Activated CD4-positive, alpha-beta memory T cell treated with anti-CD3 and anti-CD28 coated beads for 36 hours (primary cell): ENCODE data around the gene APCDD1. TPM values are rescaled to one million over a fixed set of nuclear protein-coding genes. Genes with fewer than 3 reads are reported as not detected.

ENCODE experiments used
- CTCF ChIA-PET: fragments of 350-600 bp; sonication (Branson Sonifier 250); formaldehyde crosslinking; loops from one replicate; lab custom pipeline; 2021; ENCODE audit warnings: antibody characterized with exemption, inconsistent platforms; lab: Charles Lee
- POLR2A ChIA-PET: fragments of 350-600 bp; sonication (Branson Sonifier 250); formaldehyde crosslinking; loops from one replicate; lab custom pipeline; 2021; ENCODE audit warnings: antibody characterized with exemption; lab: Charles Lee
- DNase-seq: peaks from one replicate; pipeline ENCODE4 v3.0.0-alpha.2; 2020
- H3K27ac Mint-ChIP-seq: one replicate; pipeline ENCODE4 v1.8.0; 2021; ENCODE audit warnings: mixed read lengths
- H3K27me3 Mint-ChIP-seq: one replicate; pipeline ENCODE4 v1.8.0; 2021; ENCODE audit warnings: mixed read lengths
- H3K36me3 Mint-ChIP-seq: one replicate; pipeline ENCODE4 v1.8.0; 2021; ENCODE audit warnings: mixed read lengths
- H3K4me1 Mint-ChIP-seq: one replicate; pipeline ENCODE4 v1.8.0; 2021; ENCODE audit warnings: low read depth, mixed read lengths
- H3K4me3 Mint-ChIP-seq: one replicate; pipeline ENCODE4 v1.8.0; 2021; ENCODE audit warnings: mild to moderate bottlenecking, mixed read lengths
- H3K9me3 Mint-ChIP-seq: one replicate; pipeline ENCODE4 v1.8.0; 2021; ENCODE audit warnings: mixed read lengths
- intact Hi-C: fragments of 100-400 bp; cut with micrococcal nuclease; formaldehyde crosslinking; loops from one replicate; pipeline ENCODE4 v1.15.1; 2023
- total RNA-seq, 2 experiments: library from RNA; stranded (reverse); gene quantifications; one replicate each; pipeline ENCODE4 v1.2.3, GENCODE V29; 2021

Gene APCDD1
- total RNA-seq, 2 experiments from 2014 or later = not detected

DNA sequence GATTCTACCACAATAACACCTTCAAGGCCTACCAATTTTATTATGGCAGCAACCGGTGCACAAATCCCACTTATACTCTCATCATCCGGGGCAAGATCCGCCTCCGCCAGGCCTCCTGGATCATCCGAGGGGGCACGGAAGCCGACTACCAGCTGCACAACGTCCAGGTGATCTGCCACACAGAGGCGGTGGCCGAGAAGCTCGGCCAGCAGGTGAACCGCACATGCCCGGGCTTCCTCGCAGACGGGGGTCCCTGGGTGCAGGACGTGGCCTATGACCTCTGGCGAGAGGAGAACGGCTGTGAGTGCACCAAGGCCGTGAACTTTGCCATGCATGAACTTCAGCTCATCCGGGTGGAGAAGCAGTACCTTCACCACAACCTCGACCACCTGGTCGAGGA, 17.1 kb downstream of the APCDD1 start:
- no peaks in the 10 kb centered on the region for H3K9me3 Mint-ChIP-seq
- ChIA-PET POLR2A (no interaction called here), CTCF (no interaction called here)
- H3K36me3 Mint-ChIP-seq = no peaks in the 10 kb centered on the region
- H3K4me1 Mint-ChIP-seq = no peaks in the 10 kb centered on the region
- no peak overlapping the region for H3K4me3 Mint-ChIP-seq
- intact Hi-C loops = no loop called here
- no peak for DNase-seq
- peaks cover 18% of the 10 kb centered on the region for H3K27me3 Mint-ChIP-seq
- no peak overlapping the region for H3K27ac Mint-ChIP-seq

GRCh38 chr18:10473132-10473531, 18.7 kb downstream of the APCDD1 start:
- peaks cover 29% of the 10 kb centered on the region for H3K27me3 Mint-ChIP-seq
- no peak overlapping the region for H3K27ac Mint-ChIP-seq
- no peaks in the 10 kb centered on the region for H3K4me1 Mint-ChIP-seq
- POLR2A ChIA-PET = no interaction called here
- H3K9me3 Mint-ChIP-seq = no peaks in the 10 kb centered on the region
- intact Hi-C loops = no loop called here
- CTCF ChIA-PET = no interaction called here
- H3K36me3 Mint-ChIP-seq = no peaks in the 10 kb centered on the region
- no peak for DNase-seq
- no peak overlapping the region for H3K4me3 Mint-ChIP-seq

DNA sequence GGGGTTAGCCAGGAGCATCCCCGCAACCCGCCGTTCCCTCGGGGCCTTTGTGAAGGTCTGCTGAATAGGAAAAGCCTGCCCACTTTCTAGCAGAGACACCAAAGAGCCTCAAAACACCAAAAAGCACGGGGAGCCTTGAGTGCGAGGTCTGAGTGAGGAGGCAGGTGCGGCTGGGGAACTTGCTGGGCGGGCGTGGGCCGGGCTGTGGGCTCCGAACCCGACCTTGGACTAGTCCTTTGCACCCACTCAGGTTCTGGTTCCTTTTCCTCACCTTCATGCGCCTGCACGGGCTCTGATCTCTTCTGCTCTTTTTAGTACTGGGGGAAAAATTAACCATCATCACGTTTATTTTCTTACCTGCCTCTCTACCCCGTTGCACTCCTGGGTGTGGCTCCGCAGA, 19.9 kb downstream of the APCDD1 start:
- POLR2A ChIA-PET = no interaction called here
- H3K4me3 Mint-ChIP-seq = no peak overlapping the region
- H3K4me1 Mint-ChIP-seq = no peaks in the 10 kb centered on the region
- no peak overlapping the region for H3K27ac Mint-ChIP-seq
- no peaks in the 10 kb centered on the region for H3K9me3 Mint-ChIP-seq
- no peak for DNase-seq
- CTCF ChIA-PET = no interaction called here
- intact Hi-C loops = no loop called here
- no peaks in the 10 kb centered on the region for H3K36me3 Mint-ChIP-seq
- H3K27me3 Mint-ChIP-seq = peaks cover 36% of the 10 kb centered on the region

- Mint-ChIP-seq H3K27ac (no peak overlapping the region), H3K27me3 (peaks cover 36% of the 10 kb centered on the region), H3K4me1 (no peaks in the 10 kb centered on the region), H3K9me3 (no peaks in the 10 kb centered on the region), H3K4me3 (no peak overlapping the region), H3K36me3 (no peaks in the 10 kb centered on the region)
- POLR2A ChIA-PET = no interaction called here
- DNase-seq = no peak
- intact Hi-C loops = no loop called here
- CTCF ChIA-PET = no interaction called here
These were observed 20.8 kb downstream of the APCDD1 start for GRCh38 chr18:10475276-10475653.

GRCh38 chr18:10475654-10476291, 21.3 kb downstream of the APCDD1 start:
- peaks cover 36% of the 10 kb centered on the region for H3K27me3 Mint-ChIP-seq
- CTCF ChIA-PET = no interaction called here
- no peak for DNase-seq
- H3K27ac Mint-ChIP-seq = no peak overlapping the region
- H3K36me3 Mint-ChIP-seq = no peaks in the 10 kb centered on the region
- H3K4me1 Mint-ChIP-seq = no peaks in the 10 kb centered on the region
- no peaks in the 10 kb centered on the region for H3K9me3 Mint-ChIP-seq
- H3K4me3 Mint-ChIP-seq = no peak overlapping the region
- POLR2A ChIA-PET = no interaction called here
- intact Hi-C loops = no loop called here

GRCh38 chr18:10476338-10476791, 21.9 kb downstream of the APCDD1 start:
- no peaks in the 10 kb centered on the region for H3K9me3 Mint-ChIP-seq
- POLR2A ChIA-PET = no interaction called here
- intact Hi-C loops = no loop called here
- H3K27ac Mint-ChIP-seq = no peak overlapping the region
- no peaks in the 10 kb centered on the region for H3K4me1 Mint-ChIP-seq
- no peaks in the 10 kb centered on the region for H3K36me3 Mint-ChIP-seq
- no peak overlapping the region for H3K4me3 Mint-ChIP-seq
- H3K27me3 Mint-ChIP-seq = peaks cover 36% of the 10 kb centered on the region
- CTCF ChIA-PET = no interaction called here
- no peak for DNase-seq

GRCh38 chr18:10477121-10477862, 22.9 kb downstream of the APCDD1 start:
- no peaks in the 10 kb centered on the region for H3K4me1 Mint-ChIP-seq
- H3K27ac Mint-ChIP-seq = no peak overlapping the region
- intact Hi-C loops = no loop called here
- POLR2A ChIA-PET = no interaction called here
- DNase-seq = no peak
- H3K9me3 Mint-ChIP-seq = no peaks in the 10 kb centered on the region
- CTCF ChIA-PET = no interaction called here
- H3K36me3 Mint-ChIP-seq = no peaks in the 10 kb centered on the region
- H3K4me3 Mint-ChIP-seq = no peak overlapping the region
- peaks cover 36% of the 10 kb centered on the region for H3K27me3 Mint-ChIP-seq

- no peak for DNase-seq
- no peaks in the 10 kb centered on the region for H3K9me3 Mint-ChIP-seq
- no peak overlapping the region for H3K4me3 Mint-ChIP-seq
- ChIA-PET POLR2A (no interaction called here), CTCF (no interaction called here)
- H3K36me3 Mint-ChIP-seq = no peaks in the 10 kb centered on the region
- H3K27ac Mint-ChIP-seq = no peak overlapping the region
- intact Hi-C loops = no loop called here
- peaks cover 36% of the 10 kb centered on the region for H3K27me3 Mint-ChIP-seq
- H3K4me1 Mint-ChIP-seq = no peaks in the 10 kb centered on the region
These were observed 23.4 kb downstream of the APCDD1 start for GRCh38 chr18:10477863-10478260.

DNA sequence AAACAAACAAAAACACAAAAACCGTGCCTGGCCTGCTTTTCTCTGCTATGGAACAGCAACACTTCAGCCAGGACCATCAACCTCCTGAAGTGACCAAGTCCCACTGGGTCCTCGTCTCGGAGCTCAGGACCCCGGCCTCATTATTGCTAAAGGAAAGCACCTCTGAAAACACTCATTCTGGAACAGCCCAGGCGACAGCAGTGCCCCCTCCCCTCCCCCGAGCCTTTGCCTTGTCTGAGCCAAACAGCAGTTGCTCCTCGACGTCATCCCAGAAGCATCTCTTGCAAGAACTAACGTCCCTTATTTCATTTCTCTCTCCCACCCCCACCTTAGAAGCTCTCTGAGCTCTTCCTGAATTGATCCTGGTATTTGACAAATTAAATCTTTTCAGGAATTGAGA, 27.4 kb downstream of the APCDD1 start:
- Mint-ChIP-seq H3K4me3 (no peak overlapping the region), H3K9me3 (no peaks in the 10 kb centered on the region), H3K27ac (no peak overlapping the region), H3K27me3 (peaks cover 22% of the 10 kb centered on the region), H3K36me3 (no peaks in the 10 kb centered on the region), H3K4me1 (no peaks in the 10 kb centered on the region)
- no peak for DNase-seq
- CTCF ChIA-PET = no interaction called here
- intact Hi-C loops = no loop called here
- POLR2A ChIA-PET = no interaction called here

GRCh38 chr18:10482363-10482984, 28.0 kb downstream of the APCDD1 start:
- DNase-seq = no peak
- Mint-ChIP-seq H3K9me3 (no peaks in the 10 kb centered on the region), H3K4me1 (no peaks in the 10 kb centered on the region), H3K36me3 (no peaks in the 10 kb centered on the region), H3K4me3 (no peak overlapping the region), H3K27ac (no peak overlapping the region), H3K27me3 (peaks cover 15% of the 10 kb centered on the region)
- intact Hi-C loops = no loop called here
- ChIA-PET POLR2A (no interaction called here), CTCF (no interaction called here)

GRCh38 chr18:10482985-10483949, 28.8 kb downstream of the APCDD1 start:
- H3K4me3 Mint-ChIP-seq = no peak overlapping the region
- no peak for DNase-seq
- CTCF ChIA-PET = no interaction called here

DNA sequence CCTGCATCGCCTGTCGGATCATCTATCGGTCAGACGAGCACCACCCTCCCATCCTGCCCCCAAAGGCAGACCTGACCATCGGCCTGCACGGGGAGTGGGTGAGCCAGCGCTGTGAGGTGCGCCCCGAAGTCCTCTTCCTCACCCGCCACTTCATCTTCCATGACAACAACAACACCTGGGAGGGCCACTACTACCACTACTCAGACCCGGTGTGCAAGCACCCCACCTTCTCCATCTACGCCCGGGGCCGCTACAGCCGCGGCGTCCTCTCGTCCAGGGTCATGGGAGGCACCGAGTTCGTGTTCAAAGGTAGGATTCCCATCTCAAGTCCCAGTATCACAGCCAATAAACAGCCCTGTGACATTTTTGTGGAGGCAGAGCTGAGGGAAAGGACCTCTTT, 31.0 kb downstream of the APCDD1 start:
- no peak for DNase-seq
- H3K36me3 Mint-ChIP-seq = no peaks in the 10 kb centered on the region
- ChIA-PET POLR2A (no interaction called here), CTCF (no interaction called here)
- H3K4me1 Mint-ChIP-seq = peaks cover 2% of the 10 kb centered on the region
- intact Hi-C loops = no loop called here
- H3K27me3 Mint-ChIP-seq = peaks cover 2% of the 10 kb centered on the region
- H3K27ac Mint-ChIP-seq = no peak overlapping the region
- no peaks in the 10 kb centered on the region for H3K9me3 Mint-ChIP-seq
- no peak overlapping the region for H3K4me3 Mint-ChIP-seq

More at GRCh38 chr18:10482985-10483949, 28.8 kb downstream of the APCDD1 start:
- intact Hi-C loops = no loop called here
- no peak overlapping the region for H3K27ac Mint-ChIP-seq
- no peaks in the 10 kb centered on the region for H3K36me3 Mint-ChIP-seq
- H3K4me1 Mint-ChIP-seq = no peaks in the 10 kb centered on the region
- POLR2A ChIA-PET = no interaction called here
- no peaks in the 10 kb centered on the region for H3K9me3 Mint-ChIP-seq
- H3K27me3 Mint-ChIP-seq = peaks cover 11% of the 10 kb centered on the region
